Ovary (tissue), 3 donors: ENCODE results near the gene CAMKMT.

Experiments
- CTCF ChIP-seq, 3 donors: fragments of 450-650 bp in 2 of 3; fragments of 200-600 bp in 1 of 3; IDR thresholded peaks; one replicate each; pipeline versions ENCODE4 v1.5.1 to v1.8.0; 2016 to 2022; ENCODE audit warnings: antibody characterized with exemption in 3 of 3, mild to moderate bottlenecking in 1 of 3
- EP300 ChIP-seq: sonication (generic); formaldehyde crosslinking; IDR thresholded peaks from one replicate; pipeline ENCODE4 v1.6.1; 2017; ENCODE audit warnings: antibody characterized with exemption
- donor health status: DM: no; HTN: no; CAD: no.

- no peak for TF ChIP-seq EP300
- TF ChIP-seq CTCF (IDR thresholded peaks at IDR 0.05): no peak
Observed at GRCh38 chr2:44768438-44769236, 406.9 kb downstream of the CAMKMT start.
